Esophagus muscularis mucosa (tissue), 4 donors: ENCODE measurements around the gene BCKDHB. TPM values are rescaled to one million over a fixed set of nuclear protein-coding genes. Genes with fewer than 3 reads are reported as not detected.

Experiments
- DNase-seq: peaks from one replicate; pipeline ENCODE4 v3.0.0-alpha.2; 2017; ENCODE audit errors: extremely low spot score
- H3K27ac ChIP-seq, 4 donors: fragments of 200-600 bp; sonication (generic); replicated peaks in 1 of 4; 1 replicate in 3 of 4; 2 replicates in 1 of 4; pipeline ENCODE4 v1.5.1; 2016 to 2019; ENCODE audit warnings: mild to moderate bottlenecking in 1 of 4
- H3K27me3 ChIP-seq, 4 donors: fragments of 200-600 bp; sonication (generic); one replicate each; pipeline versions ENCODE4 v1.5.1 to v1.6.0; 2016 to 2019
- H3K36me3 ChIP-seq, 4 donors: fragments of 200-600 bp; sonication (generic); one replicate each; pipeline ENCODE4 v1.5.1; 2016 to 2019
- H3K4me1 ChIP-seq, 4 donors: fragments of 200-600 bp; sonication (generic); one replicate each; pipeline ENCODE4 v1.5.1; 2016 to 2019
- H3K4me3 ChIP-seq, 4 donors: fragments of 200-600 bp; sonication (generic); 1 replicate in 2 of 4; 2 replicates in 2 of 4; pipeline ENCODE4 v1.5.1; 2016 to 2019; ENCODE audit warnings: mild to moderate bottlenecking in 4 of 4, moderate library complexity in 1 of 4
- H3K9me3 ChIP-seq, 4 donors: fragments of 200-600 bp; sonication (generic); 1 replicate in 3 of 4; 2 replicates in 1 of 4; pipeline ENCODE4 v1.5.1; 2016 to 2019
- EP300 ChIP-seq: sonication (generic); formaldehyde crosslinking; IDR thresholded peaks from one replicate; pipeline ENCODE4 v1.6.1; 2017; ENCODE audit warnings: antibody characterized with exemption
- POLR2A ChIP-seq: fragments of 450-650 bp; IDR thresholded peaks from one replicate; pipeline ENCODE4 v1.6.1; 2017; ENCODE audit warnings: antibody characterized with exemption, moderate library complexity, mild to moderate bottlenecking, low read depth
- POLR2AphosphoS5 ChIP-seq, 2 donors: sonication (generic); formaldehyde crosslinking; IDR thresholded peaks; one replicate each; pipeline ENCODE4 v1.6.1; 2017; ENCODE audit warnings: antibody characterized with exemption in 2 of 2
- WGBS: methylation state at CpG from one replicate; pipeline ENCODE4 v1.1.5; 2018; 5-methylcytosine and 5-hydroxymethylcytosine counted together
- intact Hi-C: fragments of 100-400 bp; cut with DNase I; formaldehyde crosslinking; loops from one replicate; pipeline ENCODE4 v1.15.1; 2023
- total RNA-seq, 4 donors: library from RNA; depleted of rRNA; stranded (reverse); fragments of >200 nt; gene quantifications; one replicate each; pipeline versions ENCODE4 v1.1.0 to v1.2.1, GENCODE V29; 2016
- TF ChIP-seq, protein P1 (sequence below), 3 experiments: fragments of 200-600 bp in 2 of 3; fragments of 450-650 bp in 1 of 3; sonication (generic) in 2 of 3; IDR thresholded peaks; one replicate each; pipeline ENCODE4 v1.5.1; 2017 to 2019; ENCODE audit warnings: antibody characterized with exemption in 3 of 3, mild to moderate bottlenecking in 2 of 3, moderate library complexity in 1 of 3

BCKDHB gene
- total RNA-seq, 4 donors from 2014 or later = 12.2 to 26.2 (median 20.6) TPM

DNA sequence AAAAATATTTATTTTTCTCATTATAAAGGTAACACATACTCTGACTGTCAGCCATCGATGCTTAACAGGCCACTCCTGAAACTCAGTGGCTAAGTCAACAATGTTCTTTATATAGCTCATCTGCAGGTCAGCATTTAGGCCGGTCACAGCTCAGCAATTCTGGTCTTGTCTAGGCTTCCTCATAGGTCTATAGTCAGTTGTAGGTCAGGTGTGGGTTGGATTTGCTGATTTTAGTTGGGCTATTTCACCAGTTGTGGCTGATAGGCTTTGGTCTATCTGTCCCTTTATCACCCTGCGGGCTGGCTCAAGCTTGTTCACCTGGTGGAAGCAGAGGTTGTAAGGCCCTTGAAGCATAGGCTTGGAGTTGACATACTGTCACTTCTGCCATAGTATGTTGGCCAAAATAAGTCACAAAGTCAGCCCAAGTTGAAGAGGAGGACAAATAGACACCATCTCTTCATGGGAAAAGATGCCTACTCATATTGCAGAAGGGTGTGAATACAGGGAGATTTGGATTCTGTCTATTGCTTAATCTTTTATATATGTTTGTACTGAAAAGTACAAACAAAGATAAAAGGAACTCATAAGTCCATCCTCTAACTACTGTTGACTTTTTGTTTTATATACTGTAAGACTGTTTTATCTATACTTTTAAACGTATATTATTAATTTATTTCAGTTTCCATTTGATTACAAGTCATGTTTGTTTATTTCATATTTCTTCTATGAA is 75.0 kb downstream of the BCKDHB start:
- no peak for TF ChIP-seq EP300
- no peak for TF ChIP-seq POLR2A
- no peak for TF ChIP-seq POLR2AphosphoS5 (IDR thresholded peaks at IDR 0.05)
- TF ChIP-seq, protein P1, sequence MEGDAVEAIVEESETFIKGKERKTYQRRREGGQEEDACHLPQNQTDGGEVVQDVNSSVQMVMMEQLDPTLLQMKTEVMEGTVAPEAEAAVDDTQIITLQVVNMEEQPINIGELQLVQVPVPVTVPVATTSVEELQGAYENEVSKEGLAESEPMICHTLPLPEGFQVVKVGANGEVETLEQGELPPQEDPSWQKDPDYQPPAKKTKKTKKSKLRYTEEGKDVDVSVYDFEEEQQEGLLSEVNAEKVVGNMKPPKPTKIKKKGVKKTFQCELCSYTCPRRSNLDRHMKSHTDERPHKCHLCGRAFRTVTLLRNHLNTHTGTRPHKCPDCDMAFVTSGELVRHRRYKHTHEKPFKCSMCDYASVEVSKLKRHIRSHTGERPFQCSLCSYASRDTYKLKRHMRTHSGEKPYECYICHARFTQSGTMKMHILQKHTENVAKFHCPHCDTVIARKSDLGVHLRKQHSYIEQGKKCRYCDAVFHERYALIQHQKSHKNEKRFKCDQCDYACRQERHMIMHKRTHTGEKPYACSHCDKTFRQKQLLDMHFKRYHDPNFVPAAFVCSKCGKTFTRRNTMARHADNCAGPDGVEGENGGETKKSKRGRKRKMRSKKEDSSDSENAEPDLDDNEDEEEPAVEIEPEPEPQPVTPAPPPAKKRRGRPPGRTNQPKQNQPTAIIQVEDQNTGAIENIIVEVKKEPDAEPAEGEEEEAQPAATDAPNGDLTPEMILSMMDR (IDR thresholded peaks at IDR 0.05) = no peak
- Histone ChIP-seq H3K36me3 (no peaks in the 10 kb centered on the region), H3K4me3 (no peak overlapping the region), H3K27me3 (no peaks in the 10 kb centered on the region), H3K27ac (no peak overlapping the region), H3K4me1 (no peaks in the 10 kb centered on the region), H3K9me3 (no peaks in the 10 kb centered on the region)
- DNase-seq = no peak
- intact Hi-C loops = no loop called here
- WGBS = 95% methylated on average over 4 of the region's 4 CpGs

DNA sequence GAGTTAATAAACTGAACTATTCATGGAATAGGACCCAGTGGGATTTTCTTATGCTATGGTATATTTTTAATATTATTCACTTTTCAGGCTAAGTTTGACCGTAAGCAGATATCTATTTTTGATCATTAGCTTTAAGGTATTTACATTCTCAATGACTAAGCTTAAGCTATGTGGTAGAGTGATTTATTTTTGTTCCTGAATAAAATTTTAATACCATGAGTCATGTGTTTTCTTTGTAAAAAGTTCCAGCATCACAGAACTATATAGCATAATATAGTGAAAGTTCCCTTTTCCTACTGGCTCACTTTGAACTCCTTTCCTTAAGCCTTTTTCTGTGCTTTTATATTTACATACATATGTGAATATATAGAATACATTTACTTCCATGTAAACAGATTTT is 75.8 kb downstream of the BCKDHB start:
- intact Hi-C loops = no loop called here
- Histone ChIP-seq H3K27me3 (no peaks in the 10 kb centered on the region), H3K36me3 (no peaks in the 10 kb centered on the region), H3K27ac (no peak overlapping the region), H3K4me3 (no peak overlapping the region), H3K9me3 (no peaks in the 10 kb centered on the region), H3K4me1 (no peaks in the 10 kb centered on the region)
- TF ChIP-seq POLR2A (no peak), POLR2AphosphoS5 (IDR thresholded peaks at IDR 0.05) (no peak), EP300 (no peak)
- TF ChIP-seq, protein P1 (IDR thresholded peaks at IDR 0.05) = no peak
- 72% methylated on average over 1 of the region's 1 CpG for WGBS
- no peak for DNase-seq

DNA sequence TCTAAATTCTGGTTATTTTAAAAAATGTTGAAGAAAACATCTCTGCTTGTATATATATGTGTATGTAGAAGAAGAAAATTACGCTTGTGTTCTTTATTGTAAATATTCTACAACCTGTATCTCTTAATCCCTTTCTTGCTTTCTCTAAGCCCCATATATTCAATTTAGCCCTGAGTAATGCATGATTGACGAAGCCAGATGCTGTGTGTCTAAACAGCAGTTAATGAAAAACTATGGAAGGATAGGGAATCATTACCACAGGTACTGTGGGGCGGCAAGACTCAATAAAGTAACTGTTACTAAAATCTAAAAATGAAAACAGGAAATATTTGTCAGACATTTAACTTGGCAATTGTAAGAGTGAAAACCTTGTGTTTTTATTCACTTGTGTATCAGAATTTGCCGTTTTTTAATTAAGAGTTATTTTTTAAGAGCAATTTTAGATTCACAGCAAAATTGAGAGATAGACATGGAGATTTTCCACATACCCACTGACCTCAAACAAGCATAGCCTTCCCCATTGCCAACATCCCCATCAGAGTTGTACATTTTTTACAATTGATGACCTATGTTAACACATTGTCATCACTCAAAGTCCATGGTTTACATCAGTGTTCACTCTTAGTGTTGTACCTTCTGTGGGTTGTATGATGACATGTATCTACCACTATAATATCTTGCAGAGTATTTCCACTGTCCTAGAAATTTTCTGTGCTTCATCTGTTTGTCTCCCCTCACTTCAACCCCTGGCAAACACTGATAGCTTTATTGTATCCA is 76.7 kb downstream of the BCKDHB start:
- Histone ChIP-seq H3K27me3 (no peaks in the 10 kb centered on the region), H3K4me1 (no peaks in the 10 kb centered on the region), H3K9me3 (no peaks in the 10 kb centered on the region), H3K27ac (no peak overlapping the region), H3K36me3 (no peaks in the 10 kb centered on the region), H3K4me3 (no peak overlapping the region)
- intact Hi-C loops = no loop called here
- WGBS = 93% methylated on average over 4 of the region's 4 CpGs
- DNase-seq = no peak
- TF ChIP-seq EP300 (no peak), POLR2AphosphoS5 (IDR thresholded peaks at IDR 0.05) (no peak), POLR2A (no peak)
- TF ChIP-seq, protein P1 (IDR thresholded peaks at IDR 0.05) = no peak

- Histone ChIP-seq H3K36me3 (no peaks in the 10 kb centered on the region), H3K9me3 (no peaks in the 10 kb centered on the region), H3K4me1 (no peaks in the 10 kb centered on the region), H3K27me3 (no peaks in the 10 kb centered on the region), H3K4me3 (no peak overlapping the region), H3K27ac (no peak overlapping the region)
- intact Hi-C loops = no loop called here
- 100% methylated on average over 2 of the region's 2 CpGs for WGBS
- TF ChIP-seq, protein P1 (IDR thresholded peaks at IDR 0.05) = no peak
- TF ChIP-seq POLR2A (no peak), EP300 (no peak), POLR2AphosphoS5 (IDR thresholded peaks at IDR 0.05) (no peak)
- DNase-seq = no peak
These were observed 79.0 kb downstream of the BCKDHB start for GRCh38 chr6:80185492-80185891.
